Kidney (tissue), 14 donors: ENCODE data around the gene NHLRC4. TPM values are rescaled to one million over a fixed set of nuclear protein-coding genes. Genes with fewer than 3 reads are reported as not detected.

ENCODE experiments used
- DNase-seq, 5 donors: peaks; one replicate each; pipeline ENCODE4 v3.0.0-alpha.2; 2013 to 2020
- FAIRE-seq: peaks from 2 replicates; lab custom pipeline; 2012; peaks lifted over from hg19 to GRCh38; lab: Jason Lieb, UNC
- H3K27ac ChIP-seq, 2 donors: one replicate each; pipeline ENCODE4 v1.7.0; 2013; ENCODE audit warnings: low read depth in 2 of 2, low read length in 2 of 2, inconsistent platforms in 1 of 2
- H3K27me3 ChIP-seq: one replicate; pipeline ENCODE4 v1.7.1; 2013; ENCODE audit warnings: low read length, inconsistent platforms; ENCODE audit not compliant: control insufficient read depth, insufficient read depth
- H3K36me3 ChIP-seq, 3 donors: one replicate each; pipeline versions ENCODE4 v1.7.0 to v1.7.1; 2013; ENCODE audit warnings: low read length in 3 of 3, control low read depth in 1 of 3, inconsistent platforms in 1 of 3; ENCODE audit not compliant: insufficient read depth in 3 of 3, control insufficient read depth in 2 of 3
- H3K4me1 ChIP-seq, 3 donors: one replicate each; pipeline versions ENCODE4 v1.7.0 to v1.7.1; 2013; ENCODE audit warnings: low read length in 3 of 3, inconsistent platforms in 1 of 3, low read depth in 1 of 3; ENCODE audit not compliant: control insufficient read depth in 2 of 3, insufficient read depth in 2 of 3
- H3K4me3 ChIP-seq, 3 donors: one replicate each; pipeline versions ENCODE4 v1.7.0 to v1.8.1; 2013; ENCODE audit warnings: low read length in 3 of 3, control low read depth in 1 of 3, inconsistent platforms in 1 of 3
- H3K9ac ChIP-seq, 3 donors: one replicate each; pipeline versions ENCODE4 v1.7.0 to v1.7.1; 2013; ENCODE audit warnings: low read length in 3 of 3, control low read depth in 1 of 3, inconsistent platforms in 1 of 3
- H3K9me3 ChIP-seq, 3 donors: one replicate each; pipeline versions ENCODE4 v1.7.0 to v1.7.1; 2013; ENCODE audit warnings: low read length in 3 of 3, control low read depth in 1 of 3, inconsistent platforms in 1 of 3; ENCODE audit not compliant: control insufficient read depth in 2 of 3, insufficient read depth in 1 of 3
- CTCF ChIP-seq: IDR thresholded peaks from 3 replicates; pipeline ENCODE4 v1.5.1; 2012; ENCODE audit warnings: mild to moderate bottlenecking, moderate library complexity, borderline replicate concordance; ENCODE audit not compliant: insufficient read depth; ENCODE audit errors: extremely low read depth
- intact Hi-C: fragments of 100-400 bp; cut with DNase I; formaldehyde crosslinking; loops from one replicate; pipeline ENCODE4 v1.11.1; 2022
- polyA plus RNA-seq: library from polyadenylated mRNA; stranded (reverse); fragments of 350-450 nt; fragmentation: Illumina TruSeq; extraction: RNeasy Lipid Tissue Mini Kit (QIAGEN cat#74804); gene quantifications from one replicate; pipeline ENCODE4 v1.2.3, GENCODE V29; 2014; ENCODE audit warnings: low read depth, low replicate concordance; ENCODE audit not compliant: insufficient read depth
- total RNA-seq: library from RNA; stranded (reverse); fragmentation: NEBNext Ultra II Directional; extraction: Animal tissue kit (Norgen Biotek cat#: 25700); gene quantifications from one replicate; pipeline ENCODE4 v1.2.1, GENCODE V29; 2021
- donor health status: control.
- donor health status: control.
- donor health status: control.
- donor health status: control.
- donor health status: control.
- donor health status: DM: yes; HTN: yes; CAD: no.
- donor health status: Normal renal cell carcinoma (clear cell type).

The NHLRC4 gene
- total and polyA plus RNA-seq, 2 donors from 2014 or later, result 3.3 to 17.4 TPM

DNA sequence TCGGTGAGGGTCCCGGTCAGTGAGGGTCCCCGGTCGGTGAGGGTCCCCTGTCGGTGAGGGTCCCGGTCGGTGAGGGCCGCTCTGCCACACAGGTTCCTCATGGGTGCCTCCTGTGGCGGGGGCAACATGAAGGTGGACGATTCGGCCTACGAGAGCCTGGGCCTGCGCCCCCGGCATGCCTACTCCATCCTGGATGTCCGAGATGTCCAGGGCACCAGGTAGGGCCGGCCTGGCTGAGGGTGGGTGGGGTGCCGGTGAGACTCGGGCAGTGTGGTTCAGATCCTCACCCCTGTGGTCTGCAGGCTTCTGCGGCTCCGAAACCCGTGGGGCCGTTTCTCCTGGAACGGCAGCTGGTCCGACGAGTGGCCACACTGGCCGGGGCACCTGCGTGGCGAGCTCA is 15.6 kb upstream of the NHLRC4 start:
- Histone ChIP-seq H3K27ac (no peak overlapping the region), H3K36me3 (peaks cover 0 to 2% (median 0%) of the 10 kb centered on the region in 3 donors), H3K4me3 (no peak overlapping the region), H3K4me1 (no peaks in the 10 kb centered on the region), H3K9ac (no peak overlapping the region), H3K9me3 (no peaks in the 10 kb centered on the region), H3K27me3 (no peaks in the 10 kb centered on the region)
- intact Hi-C loops, result no loop called here
- no peak for TF ChIP-seq CTCF
- DNase-seq (no peak), FAIRE-seq (no peak)

DNA sequence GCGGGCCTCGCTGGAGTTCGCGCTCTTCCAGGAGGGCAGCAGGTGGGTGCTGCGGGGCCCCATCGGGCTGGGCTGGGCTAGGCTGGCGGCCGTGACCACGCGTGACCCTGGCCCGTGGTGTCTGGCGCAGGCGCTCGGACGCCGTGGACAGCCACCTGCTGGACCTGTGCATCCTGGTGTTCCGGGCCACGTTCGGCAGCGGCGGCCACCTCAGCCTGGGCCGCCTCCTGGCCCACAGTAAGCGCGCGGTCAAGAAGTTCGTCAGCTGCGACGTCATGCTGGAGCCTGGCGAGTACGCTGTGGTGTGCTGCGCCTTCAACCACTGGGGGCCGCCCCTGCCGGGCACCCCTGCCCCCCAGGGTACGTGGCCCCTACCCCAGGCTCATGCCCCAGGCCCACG is 14.6 kb upstream of the NHLRC4 start:
- Histone ChIP-seq H3K9me3 (no peaks in the 10 kb centered on the region), H3K9ac (no peak overlapping the region), H3K36me3 (peaks cover 0 to 2% (median 0%) of the 10 kb centered on the region in 3 donors), H3K4me3 (no peak overlapping the region), H3K27ac (no peak overlapping the region), H3K4me1 (no peaks in the 10 kb centered on the region), H3K27me3 (no peaks in the 10 kb centered on the region)
- intact Hi-C loops, result no loop called here
- DNase-seq (no peak), FAIRE-seq (no peak)
- TF ChIP-seq CTCF, result no peak

GRCh38 chr16:553601-554296 is 13.1 kb upstream of the NHLRC4 start:
- no peaks in the 10 kb centered on the region for H3K9me3 ChIP-seq
- FAIRE-seq (no peak), DNase-seq (no peak)
- no peak overlapping the region for H3K27ac ChIP-seq
- H3K4me1 ChIP-seq, result peaks cover 0 to 7% (median 3%) of the 10 kb centered on the region in 3 donors
- TF ChIP-seq CTCF, result no peak
- H3K9ac ChIP-seq, result no peak overlapping the region
- intact Hi-C loops, result no loop called here
- no peaks in the 10 kb centered on the region for H3K27me3 ChIP-seq
- H3K36me3 ChIP-seq, result peaks cover 0 to 2% (median 0%) of the 10 kb centered on the region in 3 donors
- H3K4me3 ChIP-seq, result no peak overlapping the region
